GM12892 (cell line): Measurements from ENCODE around the gene PPP1R37.
A peak's percentile ranks its signal among the peaks of the same experiment; 100 is the strongest.

ENCODE experiments used
- DNase-seq: peaks from one replicate; pipeline ENCODE4 v3.0.0; 2011; ENCODE audit not compliant: insufficient read length
- FAIRE-seq: peaks from 2 replicates; lab custom pipeline; 2011; peaks lifted over from hg19 to GRCh38; lab: Jason Lieb, UNC
- POLR2A ChIP-seq: IDR thresholded peaks from 2 replicates; pipeline ENCODE4 v1.6.1; 2011; ENCODE audit warnings: low read depth, low read length, control low read depth
- POLR2AphosphoS5 ChIP-seq: IDR thresholded peaks from 2 replicates; pipeline ENCODE4 v1.6.1; 2011; ENCODE audit warnings: low read depth, low read length, control low read depth
- TAF1 ChIP-seq: IDR thresholded peaks from 2 replicates; pipeline ENCODE4 v1.6.1; 2011; ENCODE audit warnings: low read depth, mild to moderate bottlenecking, control low read depth, low read length, borderline replicate concordance

The PPP1R37 gene

GRCh38 chr19:45122832-45123231, 29.9 kb downstream of the PPP1R37 start:
- FAIRE-seq: no peak
- no peak for DNase-seq
- no peak for TF ChIP-seq POLR2A
- no peak for TF ChIP-seq TAF1
- no peak for TF ChIP-seq POLR2AphosphoS5

GRCh38 chr19:45123440-45123850, 30.5 kb downstream of the PPP1R37 start:
- no peak for TF ChIP-seq POLR2AphosphoS5
- no peak for TF ChIP-seq TAF1
- TF ChIP-seq POLR2A: no peak
- DNase-seq (no peak), FAIRE-seq (no peak)

GRCh38 chr19:45124021-45124420, 31.0 kb downstream of the PPP1R37 start:
- FAIRE-seq (no peak), DNase-seq (no peak)
- TF ChIP-seq POLR2AphosphoS5 (no peak), POLR2A (no peak), TAF1 (no peak)

GRCh38 chr19:45125360-45125759, 32.4 kb downstream of the PPP1R37 start:
- DNase-seq: no peak
- no peak for FAIRE-seq
- TF ChIP-seq POLR2AphosphoS5 (no peak), POLR2A (no peak), TAF1 (no peak)

- peak; percentile 88 for FAIRE-seq
- no peak for TF ChIP-seq POLR2A
- TF ChIP-seq POLR2AphosphoS5: no peak
- no peak for TF ChIP-seq TAF1
- DNase-seq: no peak
These were observed 33.1 kb downstream of the PPP1R37 start for GRCh38 chr19:45125975-45126493.

GRCh38 chr19:45126654-45127053, 33.7 kb downstream of the PPP1R37 start:
- FAIRE-seq: no peak
- TF ChIP-seq POLR2A (no peak), TAF1 (no peak), POLR2AphosphoS5 (no peak)
- no peak for DNase-seq

GRCh38 chr19:45128146-45128545, 35.2 kb downstream of the PPP1R37 start:
- FAIRE-seq: no peak
- TF ChIP-seq POLR2A (no peak), POLR2AphosphoS5 (no peak), TAF1 (no peak)
- DNase-seq: no peak

GRCh38 chr19:45128806-45129205, 35.8 kb downstream of the PPP1R37 start:
- FAIRE-seq (no peak), DNase-seq (no peak)
- TF ChIP-seq POLR2A: no peak
- no peak for TF ChIP-seq TAF1
- no peak for TF ChIP-seq POLR2AphosphoS5

- no peak for FAIRE-seq
- TF ChIP-seq POLR2AphosphoS5 (no peak), POLR2A (no peak), TAF1 (no peak)
- no peak for DNase-seq
These were observed 37.3 kb downstream of the PPP1R37 start for GRCh38 chr19:45130236-45130635.

GRCh38 chr19:45130888-45131615, 38.1 kb downstream of the PPP1R37 start:
- DNase-seq (no peak), FAIRE-seq (no peak)
- TF ChIP-seq TAF1: no peak
- no peak for TF ChIP-seq POLR2AphosphoS5
- TF ChIP-seq POLR2A: no peak

GRCh38 chr19:45133661-45134060, 40.7 kb downstream of the PPP1R37 start:
- FAIRE-seq (no peak), DNase-seq (no peak)
- no peak for TF ChIP-seq POLR2AphosphoS5
- no peak for TF ChIP-seq POLR2A
- no peak for TF ChIP-seq TAF1

- no peak for FAIRE-seq
- DNase-seq: no peak
- TF ChIP-seq POLR2A (no peak), TAF1 (no peak), POLR2AphosphoS5 (no peak)
These were observed 42.4 kb downstream of the PPP1R37 start for GRCh38 chr19:45135176-45135885.

- FAIRE-seq (peak; percentile 86), DNase-seq (no peak)
- no peak for TF ChIP-seq POLR2A
- no peak for TF ChIP-seq TAF1
- TF ChIP-seq POLR2AphosphoS5: no peak
These were observed 43.7 kb downstream of the PPP1R37 start for GRCh38 chr19:45136507-45137178.
